Measurements from ENCODE around the gene ADORA3. TPM values are rescaled to one million over a fixed set of nuclear protein-coding genes. Genes with fewer than 3 reads are reported as not detected.

ADORA3 gene
- total and polyA plus RNA-seq, 4 donors = 3.4 to 13.4 (median 7.4) TPM

DNA sequence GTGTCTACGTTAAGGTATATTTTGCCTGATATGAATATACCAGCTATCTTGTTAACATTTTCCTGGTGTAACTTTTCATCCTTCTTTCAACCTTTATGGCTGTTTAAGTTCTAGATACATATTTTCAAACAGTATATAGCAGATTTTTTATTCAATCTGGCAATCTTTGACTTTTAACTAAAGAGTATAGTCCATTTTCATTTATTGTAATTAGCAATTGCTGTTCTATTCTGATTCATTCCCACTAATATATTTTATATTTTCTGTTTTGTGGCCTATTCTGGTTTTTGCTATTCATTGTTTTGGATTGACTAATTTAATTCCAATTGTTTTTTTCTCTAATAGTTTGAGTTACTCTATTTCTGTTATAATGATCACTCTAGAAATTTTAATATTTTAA is 37.0 kb downstream of the ADORA3 start:
- no peaks in the 10 kb centered on the region for H3K4me1 ChIP-seq (ENCODE audit: control insufficient read depth in 1 of 2, insufficient read depth in 2 of 2, low read length in 2 of 2)

DNA sequence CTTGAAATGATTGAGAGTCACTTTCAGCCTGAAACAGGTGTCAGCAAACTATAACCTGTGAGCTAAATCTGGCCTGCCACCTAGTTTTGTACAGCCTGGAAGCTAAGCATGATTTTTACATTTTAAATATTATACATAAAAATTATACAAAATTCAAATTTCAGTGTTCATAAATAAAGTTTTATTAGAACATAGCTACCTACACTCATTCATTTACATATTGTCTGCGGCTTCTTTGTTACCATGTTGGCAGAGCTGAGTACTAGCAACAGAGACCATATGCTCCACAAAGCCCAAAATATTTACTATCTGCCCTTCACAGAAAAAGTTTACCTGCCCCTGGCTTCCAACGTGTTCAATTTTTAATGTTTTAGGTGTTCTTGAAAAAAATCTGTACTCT is 37.7 kb downstream of the ADORA3 start:
- DNase-seq (no peak), ATAC-seq (ENCODE audit: low FRiP score) (no peak)
- H3K4me3 ChIP-seq (ENCODE audit: low read length in 2 of 2) = no peak overlapping the region
- H3K36me3 ChIP-seq (ENCODE audit: control insufficient read depth in 1 of 2, insufficient read depth in 2 of 2, low read length in 1 of 2) = peaks cover 8 to 10% of the 10 kb centered on the region in 2 donors
- no peaks in the 10 kb centered on the region for H3K4me1 ChIP-seq (ENCODE audit: control insufficient read depth in 1 of 2, insufficient read depth in 2 of 2, low read length in 2 of 2)
- no peaks in the 10 kb centered on the region for H3K27me3 ChIP-seq (ENCODE audit: control insufficient read depth in 1 of 2, insufficient read depth in 2 of 2, low read length in 1 of 2)
- H3K9me3 ChIP-seq (ENCODE audit: control insufficient read depth, low read length) = no peaks in the 10 kb centered on the region
- intact Hi-C loops (cut with DNase I) = no loop called here
- WGBS, 2 donors = 91 to 92% methylated on average over 2 of the region's 2 CpGs
- H3K27ac ChIP-seq (ENCODE audit: low read depth in 1 of 2, low read length in 2 of 2) = no peak overlapping the region

More for the DNA sequence above, 37.0 kb downstream of the ADORA3 start:
- intact Hi-C loops (cut with DNase I) = no loop called here
- Histone ChIP-seq H3K4me3 (ENCODE audit: low read length in 2 of 2) (no peak overlapping the region), H3K9me3 (ENCODE audit: control insufficient read depth, low read length) (no peaks in the 10 kb centered on the region), H3K36me3 (ENCODE audit: control insufficient read depth in 1 of 2, insufficient read depth in 2 of 2, low read length in 1 of 2) (peaks cover 7 to 9% of the 10 kb centered on the region in 2 donors), H3K27ac (ENCODE audit: low read depth in 1 of 2, low read length in 2 of 2) (no peak overlapping the region), H3K27me3 (ENCODE audit: control insufficient read depth in 1 of 2, insufficient read depth in 2 of 2, low read length in 1 of 2) (no peaks in the 10 kb centered on the region)
- no peak for ATAC-seq (ENCODE audit: low FRiP score)
- DNase-seq = no peak
- WGBS, 2 donors = 0% methylated on average over 1 of the region's 1 CpG

DNA sequence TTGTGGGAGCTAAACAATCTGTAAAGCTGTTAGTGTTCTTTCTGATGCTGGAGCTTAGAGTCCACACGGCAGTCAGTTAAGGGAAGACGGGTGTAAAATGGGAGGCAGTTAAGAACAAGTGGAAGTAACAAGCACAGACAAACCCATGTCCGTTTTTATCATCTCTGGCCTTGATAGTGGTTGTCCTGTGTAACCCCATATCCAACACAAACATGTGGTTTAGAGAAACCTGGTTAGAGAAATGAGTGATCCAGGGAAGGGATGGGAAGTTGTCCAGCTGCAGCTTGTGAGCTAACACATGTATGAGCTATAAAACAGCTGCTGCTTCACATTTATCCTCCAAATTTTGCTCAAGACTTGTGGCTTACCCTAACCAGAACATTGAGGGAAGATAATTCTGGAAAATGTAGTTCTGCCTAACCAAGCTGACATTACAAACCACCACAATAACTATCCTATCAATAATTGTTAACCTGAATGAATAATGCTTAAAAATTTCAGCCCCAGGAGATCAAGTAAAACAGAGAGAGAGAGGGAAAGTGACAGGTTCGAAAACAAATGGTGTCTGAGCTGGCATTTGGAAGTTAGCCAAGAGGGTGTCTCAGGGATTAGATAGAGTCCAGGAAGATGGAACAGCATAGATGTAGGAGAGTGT is 40.3 kb downstream of the ADORA3 start:
- Histone ChIP-seq H3K27ac (ENCODE audit: low read depth in 1 of 2, low read length in 2 of 2) (no peak overlapping the region), H3K36me3 (ENCODE audit: control insufficient read depth in 1 of 2, insufficient read depth in 2 of 2, low read length in 1 of 2) (peaks cover 7 to 8% of the 10 kb centered on the region in 2 donors), H3K4me3 (ENCODE audit: low read length in 2 of 2) (no peak overlapping the region), H3K9me3 (ENCODE audit: control insufficient read depth, low read length) (no peaks in the 10 kb centered on the region), H3K27me3 (ENCODE audit: control insufficient read depth in 1 of 2, insufficient read depth in 2 of 2, low read length in 1 of 2) (no peaks in the 10 kb centered on the region), H3K4me1 (ENCODE audit: control insufficient read depth in 1 of 2, insufficient read depth in 2 of 2, low read length in 2 of 2) (no peaks in the 10 kb centered on the region)
- ATAC-seq (ENCODE audit: low FRiP score) = no peak
- intact Hi-C loops (cut with DNase I) = no loop called here
- 78 to 79% methylated on average over 4 of the region's 4 CpGs for WGBS, 2 donors
- DNase-seq = no peak

DNA sequence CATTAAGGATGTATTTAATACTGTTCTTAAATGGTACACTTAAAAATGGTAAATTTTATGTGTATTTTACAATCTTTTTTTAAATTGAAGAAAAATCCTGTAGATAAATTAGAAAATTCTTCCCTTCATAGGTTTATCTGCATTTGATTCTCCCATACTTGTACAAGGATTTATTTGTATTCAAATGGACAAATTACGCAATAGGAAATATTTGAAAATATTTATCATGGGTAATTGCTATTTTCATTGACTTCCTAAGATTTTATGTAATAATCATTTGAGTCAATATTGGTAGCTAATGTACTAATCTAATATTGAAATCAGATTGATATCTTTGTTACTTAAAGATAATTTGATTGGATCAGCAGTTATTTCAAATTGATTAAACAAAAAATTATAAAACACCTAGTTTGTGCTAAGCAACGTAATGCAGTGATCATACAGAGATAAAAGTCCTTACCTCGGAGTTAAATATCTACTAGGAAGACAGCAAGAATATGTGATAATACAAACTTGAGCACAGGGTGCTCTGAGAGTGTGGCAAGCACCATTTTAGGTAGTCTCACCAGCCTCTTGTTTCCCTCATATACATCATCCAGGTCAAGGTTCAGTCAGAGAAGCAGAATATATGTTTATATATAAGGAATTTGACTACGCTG is 40.9 kb downstream of the ADORA3 start:
- intact Hi-C loops (cut with DNase I) = no loop called here
- ATAC-seq (ENCODE audit: low FRiP score) (no peak), DNase-seq (no peak)
- Histone ChIP-seq H3K9me3 (ENCODE audit: control insufficient read depth, low read length) (no peaks in the 10 kb centered on the region), H3K4me3 (ENCODE audit: low read length in 2 of 2) (no peak overlapping the region), H3K4me1 (ENCODE audit: control insufficient read depth in 1 of 2, insufficient read depth in 2 of 2, low read length in 2 of 2) (no peaks in the 10 kb centered on the region), H3K27me3 (ENCODE audit: control insufficient read depth in 1 of 2, insufficient read depth in 2 of 2, low read length in 1 of 2) (no peaks in the 10 kb centered on the region), H3K36me3 (ENCODE audit: control insufficient read depth in 1 of 2, insufficient read depth in 2 of 2, low read length in 1 of 2) (peaks cover 5 to 8% of the 10 kb centered on the region in 2 donors), H3K27ac (ENCODE audit: low read depth in 1 of 2, low read length in 2 of 2) (no peak overlapping the region)
- WGBS, 2 donors = 92 to 96% methylated on average over 4 of the region's 4 CpGs

DNA sequence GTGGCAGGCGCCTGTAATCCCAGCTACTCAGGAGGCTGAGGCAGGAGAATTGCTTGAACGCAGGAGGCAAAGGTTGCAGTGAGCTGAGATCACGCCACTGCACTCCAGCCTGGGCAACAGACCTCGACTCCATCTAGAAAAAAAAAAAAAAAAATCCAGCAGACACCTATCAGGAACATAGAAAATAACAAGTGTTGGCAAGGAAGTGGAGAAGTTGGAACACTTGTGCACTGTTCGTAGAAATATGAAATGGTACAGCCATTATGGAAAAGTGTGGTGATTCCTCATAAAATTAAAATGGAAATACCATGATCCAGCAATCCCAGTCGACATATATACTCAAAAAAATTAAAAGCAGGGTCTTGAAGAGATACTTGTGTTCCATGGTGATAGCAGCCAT is 41.7 kb downstream of the ADORA3 start:
- Histone ChIP-seq H3K27me3 (ENCODE audit: control insufficient read depth in 1 of 2, insufficient read depth in 2 of 2, low read length in 1 of 2) (no peaks in the 10 kb centered on the region), H3K9me3 (ENCODE audit: control insufficient read depth, low read length) (no peaks in the 10 kb centered on the region), H3K4me3 (ENCODE audit: low read length in 2 of 2) (no peak overlapping the region), H3K27ac (ENCODE audit: low read depth in 1 of 2, low read length in 2 of 2) (no peak overlapping the region), H3K36me3 (ENCODE audit: control insufficient read depth in 1 of 2, insufficient read depth in 2 of 2, low read length in 1 of 2) (peaks cover 5 to 8% of the 10 kb centered on the region in 2 donors), H3K4me1 (ENCODE audit: control insufficient read depth in 1 of 2, insufficient read depth in 2 of 2, low read length in 2 of 2) (no peaks in the 10 kb centered on the region)
- no peak for ATAC-seq (ENCODE audit: low FRiP score)
- 93 to 95% methylated on average over 6 of the region's 6 CpGs for WGBS, 2 donors
- DNase-seq = no peak
- intact Hi-C loops (cut with DNase I) = no loop called here

DNA sequence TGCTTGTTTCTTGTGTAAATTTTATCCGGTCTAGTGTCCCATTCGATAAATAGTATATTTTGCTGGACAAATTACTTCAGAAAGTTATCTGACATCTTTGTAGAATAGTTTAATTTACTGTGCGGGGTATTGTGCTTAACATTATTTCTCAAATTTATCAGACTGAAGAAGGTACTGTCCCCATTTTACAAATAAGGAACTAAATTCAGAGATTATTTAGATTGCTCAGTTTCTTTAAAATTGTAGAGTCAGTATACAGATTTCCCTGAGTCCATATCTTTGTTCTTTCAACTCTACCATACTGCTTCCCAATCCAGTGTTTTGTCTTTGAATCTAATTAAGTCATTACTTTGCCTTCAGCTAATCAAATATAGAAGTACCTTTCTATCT is 47.8 kb downstream of the ADORA3 start:
- ATAC-seq (ENCODE audit: low FRiP score) = no peak
- no peaks in the 10 kb centered on the region for H3K4me1 ChIP-seq (ENCODE audit: control insufficient read depth in 1 of 2, insufficient read depth in 2 of 2, low read length in 2 of 2)
- no peaks in the 10 kb centered on the region for H3K9me3 ChIP-seq (ENCODE audit: control insufficient read depth, low read length)
- WGBS, 2 donors = 93 to 95% methylated on average over 3 of the region's 3 CpGs
- no peaks in the 10 kb centered on the region for H3K27me3 ChIP-seq (ENCODE audit: control insufficient read depth in 1 of 2, insufficient read depth in 2 of 2, low read length in 1 of 2)
- H3K4me3 ChIP-seq (ENCODE audit: low read length in 2 of 2) = no peak overlapping the region
- peaks cover 0 to 7% of the 10 kb centered on the region in 2 donors for H3K36me3 ChIP-seq (ENCODE audit: control insufficient read depth in 1 of 2, insufficient read depth in 2 of 2, low read length in 1 of 2)
- no peak overlapping the region for H3K27ac ChIP-seq (ENCODE audit: low read depth in 1 of 2, low read length in 2 of 2)
- no peak for DNase-seq
- intact Hi-C loops (cut with DNase I) = no loop called here

DNA sequence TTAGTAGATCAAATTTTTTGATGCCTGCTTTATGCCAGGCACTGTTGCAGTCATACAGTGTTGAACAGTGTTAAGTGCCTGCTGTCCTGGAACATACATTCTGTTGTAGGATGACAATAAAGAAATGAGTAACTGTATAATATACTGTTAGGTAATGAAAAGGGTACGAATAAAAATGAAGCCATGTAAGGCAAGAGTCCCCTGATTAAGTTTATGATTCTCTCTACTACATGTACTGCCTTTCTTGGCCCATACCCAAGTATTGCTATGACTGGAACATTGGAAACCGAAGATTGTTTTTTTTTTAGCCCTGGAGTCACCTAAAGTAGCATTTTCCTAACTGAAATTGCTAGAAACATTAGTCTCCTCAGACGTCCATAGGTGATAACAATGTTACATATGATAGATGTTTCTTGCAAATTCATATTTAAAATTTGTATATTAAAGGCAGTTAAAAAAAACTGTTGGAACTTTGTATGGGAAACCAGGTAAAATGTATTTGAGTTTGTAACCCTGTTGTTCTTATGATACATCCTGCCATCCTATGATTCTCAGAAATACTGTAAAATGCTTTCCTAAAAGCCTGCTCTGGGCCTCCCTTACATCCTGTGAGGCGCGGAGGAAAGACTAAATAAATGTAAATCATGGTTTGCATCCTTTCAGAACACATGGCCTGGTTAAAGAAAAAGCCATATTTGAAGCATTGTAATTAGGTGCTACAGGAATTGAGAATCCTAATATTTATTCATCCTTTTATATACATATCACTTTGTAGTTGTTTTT is 48.4 kb downstream of the ADORA3 start:
- ATAC-seq (ENCODE audit: low FRiP score) = no peak
- peaks cover 0 to 7% of the 10 kb centered on the region in 2 donors for H3K36me3 ChIP-seq (ENCODE audit: control insufficient read depth in 1 of 2, insufficient read depth in 2 of 2, low read length in 1 of 2)

DNA sequence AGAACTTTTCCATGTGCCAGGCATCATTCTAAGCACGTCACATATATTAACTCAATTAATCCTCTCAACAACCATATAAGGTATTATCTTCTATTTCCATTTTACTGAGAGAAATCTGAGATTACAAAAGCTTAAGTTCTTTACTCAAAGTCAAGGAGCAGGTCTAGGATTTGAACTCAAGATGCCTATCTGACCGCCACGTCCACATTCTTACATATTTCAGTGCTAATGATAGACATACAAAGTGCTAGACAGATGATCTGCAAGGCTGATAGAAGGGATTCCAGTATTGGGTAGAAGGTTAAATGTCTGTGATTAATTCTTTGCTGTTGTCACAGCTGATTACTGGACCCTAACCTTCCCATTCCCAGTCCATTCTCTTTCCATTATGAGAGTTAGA is 49.7 kb downstream of the ADORA3 start:
- WGBS, 2 donors = 83% methylated on average over 3 of the region's 3 CpGs
- no peak for ATAC-seq (ENCODE audit: low FRiP score)
- no peaks in the 10 kb centered on the region for H3K9me3 ChIP-seq (ENCODE audit: control insufficient read depth, low read length)
- H3K36me3 ChIP-seq (ENCODE audit: control insufficient read depth in 1 of 2, insufficient read depth in 2 of 2, low read length in 1 of 2) = peaks cover 0 to 5% of the 10 kb centered on the region in 2 donors
- H3K4me1 ChIP-seq (ENCODE audit: control insufficient read depth in 1 of 2, insufficient read depth in 2 of 2, low read length in 2 of 2) = peaks cover 0 to 4% of the 10 kb centered on the region in 2 donors
- no peak overlapping the region for H3K27ac ChIP-seq (ENCODE audit: low read depth in 1 of 2, low read length in 2 of 2)
- DNase-seq = no peak
- no peaks in the 10 kb centered on the region for H3K27me3 ChIP-seq (ENCODE audit: control insufficient read depth in 1 of 2, insufficient read depth in 2 of 2, low read length in 1 of 2)
- intact Hi-C loops (cut with DNase I) = no loop called here
- no peak overlapping the region for H3K4me3 ChIP-seq (ENCODE audit: low read length in 2 of 2)

More for the DNA sequence above, 48.4 kb downstream of the ADORA3 start:
- Histone ChIP-seq H3K27ac (ENCODE audit: low read depth in 1 of 2, low read length in 2 of 2) (no peak overlapping the region), H3K9me3 (ENCODE audit: control insufficient read depth, low read length) (no peaks in the 10 kb centered on the region), H3K4me1 (ENCODE audit: control insufficient read depth in 1 of 2, insufficient read depth in 2 of 2, low read length in 2 of 2) (peaks cover 0 to 4% of the 10 kb centered on the region in 2 donors), H3K4me3 (ENCODE audit: low read length in 2 of 2) (no peak overlapping the region), H3K27me3 (ENCODE audit: control insufficient read depth in 1 of 2, insufficient read depth in 2 of 2, low read length in 1 of 2) (no peaks in the 10 kb centered on the region)
- 60 to 65% methylated on average over 5 of the region's 5 CpGs for WGBS, 2 donors
- intact Hi-C loops (cut with DNase I) = no loop called here
- DNase-seq = no peak

All from aorta (tissue), 5 donors.